ENCODE data around the gene ZDHHC9.

ZDHHC9 gene

GRCh38 chrX:129833153-129833990 is 10.3 kb downstream of the ZDHHC9 start:
- no peaks in the 10 kb centered on the region for H3K36me3 ChIP-seq (ENCODE audit: control insufficient read depth, insufficient read depth, low read length)
- H3K4me3 ChIP-seq (replicated peaks; ENCODE audit: low read depth, low read length), result no peak overlapping the region
- TF ChIP-seq, protein P1, sequence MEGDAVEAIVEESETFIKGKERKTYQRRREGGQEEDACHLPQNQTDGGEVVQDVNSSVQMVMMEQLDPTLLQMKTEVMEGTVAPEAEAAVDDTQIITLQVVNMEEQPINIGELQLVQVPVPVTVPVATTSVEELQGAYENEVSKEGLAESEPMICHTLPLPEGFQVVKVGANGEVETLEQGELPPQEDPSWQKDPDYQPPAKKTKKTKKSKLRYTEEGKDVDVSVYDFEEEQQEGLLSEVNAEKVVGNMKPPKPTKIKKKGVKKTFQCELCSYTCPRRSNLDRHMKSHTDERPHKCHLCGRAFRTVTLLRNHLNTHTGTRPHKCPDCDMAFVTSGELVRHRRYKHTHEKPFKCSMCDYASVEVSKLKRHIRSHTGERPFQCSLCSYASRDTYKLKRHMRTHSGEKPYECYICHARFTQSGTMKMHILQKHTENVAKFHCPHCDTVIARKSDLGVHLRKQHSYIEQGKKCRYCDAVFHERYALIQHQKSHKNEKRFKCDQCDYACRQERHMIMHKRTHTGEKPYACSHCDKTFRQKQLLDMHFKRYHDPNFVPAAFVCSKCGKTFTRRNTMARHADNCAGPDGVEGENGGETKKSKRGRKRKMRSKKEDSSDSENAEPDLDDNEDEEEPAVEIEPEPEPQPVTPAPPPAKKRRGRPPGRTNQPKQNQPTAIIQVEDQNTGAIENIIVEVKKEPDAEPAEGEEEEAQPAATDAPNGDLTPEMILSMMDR (IDR thresholded peaks at IDR 0.05; ENCODE audit: insufficient read depth, low read length, poor library complexity, severe bottlenecking), result no peak
- no peak for DNase-seq (ENCODE audit: extremely low read depth, insufficient read length)
- no peaks in the 10 kb centered on the region for H3K27me3 ChIP-seq (replicated peaks; ENCODE audit: control insufficient read depth, insufficient read depth, low read length)

- no peak for DNase-seq (ENCODE audit: extremely low read depth, insufficient read length)
- Histone ChIP-seq H3K27me3 (replicated peaks; ENCODE audit: control insufficient read depth, insufficient read depth, low read length) (no peaks in the 10 kb centered on the region), H3K36me3 (ENCODE audit: control insufficient read depth, insufficient read depth, low read length) (no peaks in the 10 kb centered on the region), H3K4me3 (replicated peaks; ENCODE audit: low read depth, low read length) (no peak overlapping the region)
- TF ChIP-seq, protein P1 (IDR thresholded peaks at IDR 0.05; ENCODE audit: insufficient read depth, low read length, poor library complexity, severe bottlenecking), result no peak
Observed at GRCh38 chrX:129831091-129831885, 12.4 kb downstream of the ZDHHC9 start.

GRCh38 chrX:129830494-129830893 is 13.2 kb downstream of the ZDHHC9 start:
- TF ChIP-seq, protein P1 (IDR thresholded peaks at IDR 0.05; ENCODE audit: insufficient read depth, low read length, poor library complexity, severe bottlenecking), result no peak

DNA sequence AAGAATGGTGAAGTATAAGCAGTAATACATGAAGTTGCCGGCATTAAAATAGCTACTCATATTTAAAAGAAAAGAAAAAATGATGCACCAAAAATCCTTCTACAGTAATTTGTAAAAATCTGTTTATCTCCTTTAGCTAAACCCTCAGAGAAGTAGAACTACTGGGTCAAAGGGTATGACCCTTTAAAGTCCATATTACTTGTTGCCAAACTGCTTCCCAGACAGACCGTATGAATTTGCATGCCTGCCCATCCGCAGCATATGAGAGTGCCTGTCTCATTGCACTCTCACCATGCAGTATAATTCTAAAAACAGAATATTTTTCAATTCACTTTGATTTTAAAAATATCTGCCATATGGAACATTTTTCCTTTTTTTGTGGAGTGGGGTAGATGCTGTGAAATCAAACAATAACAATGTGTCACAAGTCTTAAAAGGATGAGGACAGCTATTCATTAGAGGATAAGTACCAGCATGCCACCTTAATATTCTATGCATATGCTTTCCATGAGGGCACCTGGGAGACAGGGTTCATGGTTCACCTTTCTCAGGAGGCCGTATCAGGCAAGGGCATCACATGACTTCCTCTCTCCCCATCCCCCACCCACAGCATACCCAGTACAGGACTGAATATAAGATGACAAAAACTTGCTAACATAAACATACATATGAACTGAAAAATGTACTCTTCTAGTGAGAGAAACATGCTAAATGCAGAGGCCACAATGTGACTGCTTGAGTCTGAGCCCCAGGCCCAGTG is 17.8 kb downstream of the ZDHHC9 start:
- DNase-seq (ENCODE audit: extremely low read depth, insufficient read length), result no peak
- H3K36me3 ChIP-seq (ENCODE audit: control insufficient read depth, insufficient read depth, low read length), result no peaks in the 10 kb centered on the region
- H3K27me3 ChIP-seq (replicated peaks; ENCODE audit: control insufficient read depth, insufficient read depth, low read length), result no peaks in the 10 kb centered on the region
- TF ChIP-seq, protein P1 (IDR thresholded peaks at IDR 0.05; ENCODE audit: insufficient read depth, low read length, poor library complexity, severe bottlenecking), result no peak
- no peak overlapping the region for H3K4me3 ChIP-seq (replicated peaks; ENCODE audit: low read depth, low read length)

More at GRCh38 chrX:129830494-129830893, 13.2 kb downstream of the ZDHHC9 start:
- no peaks in the 10 kb centered on the region for H3K36me3 ChIP-seq (ENCODE audit: control insufficient read depth, insufficient read depth, low read length)
- H3K27me3 ChIP-seq (replicated peaks; ENCODE audit: control insufficient read depth, insufficient read depth, low read length), result no peaks in the 10 kb centered on the region
- no peak for DNase-seq (ENCODE audit: extremely low read depth, insufficient read length)
- no peak overlapping the region for H3K4me3 ChIP-seq (replicated peaks; ENCODE audit: low read depth, low read length)

GRCh38 chrX:129824620-129825019 is 19.1 kb downstream of the ZDHHC9 start:
- TF ChIP-seq, protein P1 (IDR thresholded peaks at IDR 0.05; ENCODE audit: insufficient read depth, low read length, poor library complexity, severe bottlenecking), result no peak
- H3K4me3 ChIP-seq (replicated peaks; ENCODE audit: low read depth, low read length), result no peak overlapping the region
- H3K36me3 ChIP-seq (ENCODE audit: control insufficient read depth, insufficient read depth, low read length), result no peaks in the 10 kb centered on the region
- no peaks in the 10 kb centered on the region for H3K27me3 ChIP-seq (replicated peaks; ENCODE audit: control insufficient read depth, insufficient read depth, low read length)
- no peak for DNase-seq (ENCODE audit: extremely low read depth, insufficient read length)

Data from GM06990 (cell line).